Motor neuron (in vitro differentiated cells): ENCODE data around the gene TMEM94. TPM values are rescaled to one million over a fixed set of nuclear protein-coding genes. Genes with fewer than 3 reads are reported as not detected.
"Not testable (repeated sequence)": the region's sequence is repeated elsewhere in the genome, so short reads cannot be mapped to it uniquely, and the experiment has no call there.

Experiments
- ATAC-seq, 8 experiments: fragments of 200-7000 bp; cut with Tn5 transposase; replicated peaks in 6 of 8; 2 replicates each; pipeline ENCODE4 v1.8.0; 2021; ENCODE audit warnings: mild to moderate bottlenecking in 8 of 8, moderate library complexity in 8 of 8
- H3K27ac ChIP-seq, 2 donors: fragments of 250-450 bp; sonication (Bioruptor Pico); 2 replicates each; pipeline ENCODE4 v1.9.0; 2021; ENCODE audit warnings: antibody characterized with exemption in 2 of 2, mild to moderate bottlenecking in 2 of 2, moderate library complexity in 1 of 2
- H3K4me1 ChIP-seq, 2 donors: fragments of 250-450 bp; sonication (Bioruptor Pico); replicated peaks in 1 of 2; 2 replicates each; pipeline ENCODE4 v1.6.1; 2021; ENCODE audit warnings: antibody characterized with exemption in 2 of 2, mild to moderate bottlenecking in 2 of 2, moderate library complexity in 1 of 2
- H3K4me3 ChIP-seq, 5 donors: fragments of 250-450 bp; sonication (Bioruptor Pico); 2 replicates each; pipeline ENCODE4 v1.9.0; 2021; ENCODE audit warnings: antibody characterized with exemption in 5 of 5, mild to moderate bottlenecking in 5 of 5, moderate library complexity in 4 of 5
- WGBS, 10 experiments: fragments of 450-650 bp; shearing (Covaris generic); methylation state at CpG; one replicate each; pipeline ENCODE4 v1.0.0; 2022; 5-methylcytosine and 5-hydroxymethylcytosine counted together
- in situ Hi-C, 9 experiments: fragments of 400-800 bp; cut with MboI; loops; one replicate each; pipeline ENCODE4 v1.15.0; 2021; ENCODE audit warnings: low sequenced_read_pairs in 9 of 9, low pct_unique_long_range_greater_than_20kb in 2 of 9; ENCODE audit not compliant: unreplicated experiment in 9 of 9
- total RNA-seq, 8 experiments: library from RNA; unstranded; fragments of 300-600 nt; gene quantifications; 2 replicates each; pipeline versions ENCODE4 v1.2.3 to v1.2.4, GENCODE V29; 2022

TMEM94 gene
- total RNA-seq, 8 experiments from 2014 or later: 19.3 to 92.7 (median 56.1) TPM

DNA sequence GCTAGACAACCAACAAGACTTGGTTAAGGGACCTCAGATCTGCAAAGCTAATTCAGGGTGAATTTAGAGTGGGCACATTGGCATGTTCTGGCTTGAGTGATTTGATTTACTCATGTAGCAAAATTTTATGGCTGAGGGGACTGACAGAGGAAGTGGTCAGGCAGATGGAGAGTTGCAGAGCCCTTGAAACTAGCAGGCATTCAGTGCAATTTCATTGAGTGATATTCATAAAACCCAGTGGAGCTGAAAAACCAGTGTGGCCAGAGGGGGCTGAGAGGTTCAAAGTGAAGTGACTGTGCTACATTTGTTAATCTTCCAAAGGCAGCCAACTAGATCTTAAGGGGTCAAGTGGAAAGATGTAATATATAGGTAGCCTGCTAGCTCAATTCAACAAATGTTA lies 2.2 kb upstream of the TMEM94 start:
- no peak for ATAC-seq
- Histone ChIP-seq H3K4me1 (peaks cover 15 to 17% of the 10 kb centered on the region in 2 donors), H3K27ac (no peak overlapping the region), H3K4me3 (no peak overlapping the region)
- in situ Hi-C loops: no loop called here

DNA sequence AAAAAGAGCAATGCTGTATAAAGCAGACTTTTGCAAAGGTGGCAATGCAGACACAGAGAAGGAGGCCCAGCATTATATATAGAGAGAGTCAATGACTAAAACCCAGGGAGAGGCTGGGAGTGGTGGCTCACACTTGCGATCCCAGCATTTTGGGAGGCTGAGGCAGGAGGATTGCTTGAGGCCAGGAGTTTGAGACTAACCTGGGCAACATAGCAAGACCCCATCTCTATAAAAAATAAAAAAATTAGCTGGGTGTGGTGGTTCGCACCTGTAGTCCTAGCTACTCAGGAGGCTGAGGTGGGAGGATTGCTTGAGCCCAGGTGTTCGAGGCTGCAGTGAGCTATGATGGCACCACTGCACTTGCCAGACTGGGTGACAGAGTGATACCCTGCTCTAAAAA lies 1.8 kb upstream of the TMEM94 start:
- H3K27ac ChIP-seq, in situ Hi-C loops, ATAC-seq, H3K4me3 ChIP-seq: not testable (repeated sequence)
- H3K4me1 ChIP-seq: peaks cover 17 to 19% of the 10 kb centered on the region in 2 donors
- WGBS, 10 experiments: 86 to 100% (median 100%) methylated on average over 1 to 2 of the region's 3 CpGs; no CpG with 5 or more reads in 5 of the 10 experiments

DNA sequence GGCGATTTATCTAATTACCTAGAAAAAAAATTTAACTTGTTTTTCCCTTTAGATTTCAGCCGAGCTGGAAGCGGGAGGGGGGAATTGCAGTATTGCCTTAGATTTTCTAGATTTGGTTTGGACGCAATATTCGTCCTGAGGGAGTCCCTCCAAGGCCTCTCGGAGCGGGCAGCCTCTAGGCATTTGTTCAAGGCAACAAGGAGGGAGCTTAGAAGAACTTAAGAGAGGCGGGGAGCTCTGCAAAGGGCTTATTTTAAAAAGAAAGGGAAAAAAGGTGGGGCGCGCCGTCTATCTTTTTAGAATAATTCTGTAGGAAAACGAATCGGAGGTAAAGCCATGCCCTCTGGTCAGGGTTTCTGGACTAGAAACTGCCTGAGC lies 407 bp upstream of the TMEM94 start:
- peak overlapping the region; percentile 84 to 92 for H3K27ac ChIP-seq
- in situ Hi-C loops: no loop called here
- WGBS, 10 experiments: 0 to 11% (median 6%) methylated on average over 2 to 13 of the region's 13 CpGs; no CpG with 5 or more reads in 1 of the 10 experiments

DNA sequence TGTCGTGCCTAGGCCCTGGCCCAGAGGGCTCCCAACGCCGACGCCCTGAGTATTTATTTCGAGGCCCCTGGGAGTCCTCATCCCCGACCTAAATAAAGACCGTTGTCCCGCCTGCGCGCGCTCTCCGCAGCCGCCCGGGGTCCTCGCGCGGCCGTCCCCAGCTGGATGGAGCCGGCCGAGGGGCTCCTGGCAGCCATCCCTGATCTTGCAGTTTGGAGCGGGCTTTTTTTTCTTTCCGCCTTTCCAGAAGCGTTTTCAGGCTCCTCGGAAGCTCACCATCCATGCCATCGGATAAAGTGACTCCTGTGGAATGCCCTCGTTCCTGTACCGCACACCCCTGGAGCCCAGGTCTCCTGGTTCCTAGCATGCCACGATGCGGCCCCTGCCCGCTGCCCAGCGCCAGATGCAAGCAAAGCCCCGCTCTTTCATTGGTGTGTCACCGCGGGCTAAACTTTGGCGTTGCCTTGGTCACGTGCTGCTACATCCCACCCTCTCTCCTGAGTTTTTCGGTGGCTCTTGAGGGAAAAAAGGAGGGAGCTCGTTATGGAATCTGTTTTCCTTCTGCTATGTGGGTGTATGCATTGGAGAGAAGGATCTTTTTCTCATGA lies 716 bp downstream of the TMEM94 start:
- WGBS, 10 experiments: 0 to 5% (median 1%) methylated on average over 2 to 23 of the region's 38 CpGs; no CpG with 5 or more reads in 6 of the 10 experiments
- ATAC-seq: peak; percentile 16 to 51 (median 32)
- in situ Hi-C loops: no loop called here

More for the DNA sequence above, 407 bp upstream of the TMEM94 start:
- peak; percentile 21 to 57 (median 34) for ATAC-seq
- Histone ChIP-seq H3K4me3 (peak overlapping the region; percentile 33 to 70 (median 57)), H3K4me1 (peaks cover 17 to 23% of the 10 kb centered on the region in 2 donors)

DNA sequence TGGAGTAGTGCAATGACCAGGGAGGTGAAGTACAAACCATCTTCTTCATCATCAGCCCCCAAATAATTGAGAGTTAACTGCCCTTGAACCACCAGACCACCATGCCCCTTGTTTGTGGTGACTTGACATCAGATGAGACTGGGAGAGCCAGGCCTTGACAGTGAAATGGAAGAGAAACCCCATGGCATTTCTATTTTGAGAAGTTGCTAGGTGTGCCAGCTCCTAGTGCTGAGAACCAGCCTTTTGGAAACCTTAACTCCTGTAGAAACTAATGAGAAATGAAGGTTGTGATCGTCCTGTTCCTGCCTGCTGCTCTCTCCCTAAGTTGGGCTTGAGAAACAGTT lies 2.8 kb downstream of the TMEM94 start:
- Histone ChIP-seq H3K4me1 (peaks cover 17 to 23% of the 10 kb centered on the region in 2 donors), H3K27ac (no peak overlapping the region), H3K4me3 (no peak overlapping the region)
- ATAC-seq: no peak
- in situ Hi-C loops: no loop called here
- 20 to 80% (median 67%) methylated on average over 1 of the region's 1 CpG; no CpG with 5 or more reads in 7 of the 10 experiments for WGBS, 10 experiments

More for the DNA sequence above, 716 bp downstream of the TMEM94 start:
- peak overlapping the region; percentile 85 to 92 for H3K27ac ChIP-seq
- H3K4me3 ChIP-seq: peak overlapping the region; percentile 47 to 70 (median 57)
- peaks cover 17 to 23% of the 10 kb centered on the region in 2 donors for H3K4me1 ChIP-seq

DNA sequence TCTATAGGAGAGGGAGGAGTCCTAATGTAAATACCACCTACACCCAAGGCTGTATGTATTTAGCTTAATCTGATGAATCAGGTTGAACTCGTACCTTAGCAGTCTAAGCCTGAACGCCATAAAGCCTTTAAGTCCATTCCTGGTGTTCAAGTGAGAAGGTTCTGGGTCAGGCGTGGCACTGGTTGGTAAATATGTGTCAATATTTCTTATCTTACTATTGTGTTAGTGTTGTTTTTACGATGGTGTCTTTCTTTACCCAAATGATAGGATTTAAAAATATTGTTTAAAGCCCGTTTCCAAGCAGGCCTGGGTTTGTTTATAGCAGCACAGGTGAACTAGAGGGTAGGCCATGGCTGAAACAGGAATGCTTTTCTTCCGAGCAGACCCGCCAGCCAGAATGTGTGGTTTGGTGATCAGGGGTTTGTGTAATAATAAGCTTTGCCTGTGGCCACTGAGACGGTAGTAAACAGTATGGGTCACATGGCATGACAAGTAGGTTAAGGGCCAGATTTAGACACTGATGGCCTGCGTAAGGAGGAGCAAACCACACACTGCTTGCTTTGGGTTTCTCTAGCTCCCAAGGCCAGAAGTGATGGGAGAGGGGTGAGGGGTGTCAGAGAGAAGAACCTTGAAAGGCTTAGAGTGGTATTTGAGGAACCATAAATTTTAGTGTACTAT lies 3.3 kb downstream of the TMEM94 start:
- in situ Hi-C loops: no loop called here
- Histone ChIP-seq H3K27ac (no peak overlapping the region), H3K4me1 (peaks cover 17 to 23% of the 10 kb centered on the region in 2 donors), H3K4me3 (no peak overlapping the region)
- ATAC-seq: no peak
- 69 to 100% (median 89%) methylated on average over 1 to 9 of the region's 9 CpGs for WGBS, 10 experiments

DNA sequence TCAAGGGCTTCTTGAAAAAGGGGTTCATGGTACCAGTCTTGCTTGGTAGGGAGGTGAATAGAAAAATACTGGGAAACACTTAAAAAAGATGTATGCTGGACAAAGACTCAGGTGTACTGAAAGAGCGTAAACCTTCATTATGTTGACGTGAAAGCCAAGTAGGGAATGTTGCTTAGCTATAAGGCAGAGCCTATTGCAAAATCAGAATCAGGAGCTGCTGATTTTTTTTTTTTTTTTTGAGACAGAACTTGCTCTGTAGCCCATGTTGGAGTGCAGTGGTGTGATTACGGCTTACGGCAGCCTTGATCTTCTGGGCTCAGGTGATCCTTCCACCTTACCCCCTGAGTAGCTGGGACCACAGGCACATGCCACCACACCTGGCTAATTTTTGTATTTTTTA lies 3.9 kb downstream of the TMEM94 start:
- Histone ChIP-seq H3K4me1 (peaks cover 15 to 22% of the 10 kb centered on the region in 2 donors), H3K27ac (no peak overlapping the region), H3K4me3 (no peak overlapping the region)
- in situ Hi-C loops: no loop called here
- no peak for ATAC-seq
- 81 to 100% (median 97%) methylated on average over 1 to 4 of the region's 4 CpGs; no CpG with 5 or more reads in 5 of the 10 experiments for WGBS, 10 experiments

DNA sequence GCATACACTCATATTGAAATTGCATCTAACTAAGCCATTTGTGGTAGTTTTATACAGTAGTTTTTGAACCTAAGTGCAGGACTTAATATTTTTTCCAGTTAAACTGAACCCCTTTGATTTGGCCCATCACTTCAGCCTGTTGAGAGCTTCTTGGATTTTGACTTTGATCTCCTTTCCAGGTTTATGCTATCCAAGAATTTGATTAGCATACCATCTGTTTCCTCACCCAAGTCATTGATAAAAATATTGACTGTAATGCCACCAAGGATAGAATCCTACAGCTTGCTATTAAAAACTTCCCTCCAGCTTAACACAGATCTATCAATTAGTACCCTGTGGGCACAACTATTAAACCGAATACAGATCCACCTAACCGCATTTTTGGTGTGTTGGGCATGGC lies 7.2 kb downstream of the TMEM94 start:
- no peak for ATAC-seq
- 88 to 100% (median 96%) methylated on average over 1 to 2 of the region's 2 CpGs; no CpG with 5 or more reads in 6 of the 10 experiments for WGBS, 10 experiments
- H3K4me1 ChIP-seq: peaks cover 0 to 9% of the 10 kb centered on the region in 2 donors
- H3K4me3 ChIP-seq: no peak overlapping the region
- in situ Hi-C loops: no loop called here
- H3K27ac ChIP-seq: no peak overlapping the region

DNA sequence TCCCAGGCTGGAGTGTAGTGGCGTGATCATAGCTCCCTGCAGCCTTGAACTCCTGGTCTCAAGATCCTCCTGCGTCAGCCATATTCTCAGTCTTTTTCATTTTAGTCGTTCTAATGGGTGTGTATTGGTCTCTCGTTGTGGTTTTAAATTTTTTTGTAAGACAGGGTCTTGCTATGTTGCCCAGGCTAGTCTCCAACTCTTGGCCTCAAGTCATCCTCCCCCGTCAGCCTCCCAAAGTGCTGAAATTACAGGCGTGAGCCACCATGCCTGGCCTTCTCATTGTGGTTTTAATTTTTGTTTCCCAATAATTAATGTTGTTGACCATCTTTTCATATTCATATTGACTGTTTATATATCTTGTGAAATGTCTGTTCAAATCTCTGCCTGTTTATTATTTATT lies 8.6 kb downstream of the TMEM94 start:
- Histone ChIP-seq H3K4me3 (no peak overlapping the region), H3K4me1 (peaks cover 0 to under 1% of the 10 kb centered on the region in 2 donors), H3K27ac (no peak overlapping the region)
- in situ Hi-C loops: no loop called here
- ATAC-seq: no peak
- WGBS, 10 experiments: 74 to 100% (median 92%) methylated on average over 1 to 6 of the region's 6 CpGs; no CpG with 5 or more reads in 2 of the 10 experiments

DNA sequence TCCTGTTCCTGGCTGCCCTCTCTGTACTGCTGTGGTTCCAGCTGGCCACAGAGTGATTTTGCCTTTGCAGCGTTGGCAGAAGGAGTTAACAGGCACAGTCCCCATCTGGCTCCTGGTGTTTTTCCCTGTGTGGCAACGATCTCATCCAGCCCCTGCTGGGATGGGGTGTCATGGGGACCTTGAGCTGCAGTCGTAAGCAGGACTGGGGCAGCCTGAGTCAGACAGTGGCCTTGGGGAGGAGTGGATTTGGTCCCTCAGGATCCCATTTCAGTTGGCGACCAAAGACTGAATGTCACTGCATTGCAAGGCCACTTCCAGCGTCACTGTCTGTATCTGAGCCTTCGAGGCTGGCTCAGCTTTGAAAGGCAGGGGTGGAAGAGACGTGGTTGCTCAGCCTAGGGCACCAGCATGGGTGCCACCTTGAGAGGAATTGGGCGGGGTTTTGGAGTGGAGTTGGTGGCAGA lies 11.9 kb downstream of the TMEM94 start:
- Histone ChIP-seq H3K27ac (no peak overlapping the region), H3K4me3 (no peak overlapping the region), H3K4me1 (no peaks in the 10 kb centered on the region)
- ATAC-seq: peak in 3 of 8 experiments; percentile 21 to 41 (median 24)
- 0 to 94% (median 84%) methylated on average over 1 to 5 of the region's 8 CpGs; no CpG with 5 or more reads in 6 of the 10 experiments for WGBS, 10 experiments
- in situ Hi-C loops: no loop called here

DNA sequence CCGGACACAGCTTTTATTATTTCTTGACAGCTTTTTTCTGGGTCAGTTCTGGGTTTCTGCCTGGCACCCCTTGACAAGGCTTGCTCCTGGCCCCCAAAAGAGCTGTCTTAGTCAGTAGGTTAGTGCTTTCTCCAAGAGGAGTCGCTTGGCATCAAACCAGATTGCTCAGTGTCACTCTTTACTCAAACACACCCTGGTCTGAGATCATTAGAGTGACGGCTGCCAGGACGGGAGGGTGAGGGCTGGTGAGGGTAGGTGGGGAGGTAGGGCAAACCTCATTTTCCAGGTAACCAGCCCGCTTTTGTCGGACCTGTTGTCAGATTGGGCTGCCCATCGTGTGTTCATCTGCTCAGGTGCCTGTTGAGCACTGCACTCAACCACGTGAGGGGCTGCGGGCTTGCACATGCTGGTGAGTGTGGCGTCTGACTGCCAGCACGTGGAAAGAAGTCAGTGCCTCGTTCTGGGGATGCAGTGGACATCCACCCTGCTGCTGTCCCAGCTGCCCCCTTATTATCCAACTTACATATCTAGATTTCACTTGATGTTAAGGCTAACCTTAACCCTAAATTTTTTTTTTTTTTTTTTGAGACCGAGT lies 12.4 kb downstream of the TMEM94 start:
- Histone ChIP-seq H3K27ac (no peak overlapping the region), H3K4me1 (no peaks in the 10 kb centered on the region), H3K4me3 (no peak overlapping the region)
- in situ Hi-C loops: no loop called here
- no peak for ATAC-seq
- 74 to 100% (median 90%) methylated on average over 2 to 10 of the region's 13 CpGs; no CpG with 5 or more reads in 2 of the 10 experiments for WGBS, 10 experiments

DNA sequence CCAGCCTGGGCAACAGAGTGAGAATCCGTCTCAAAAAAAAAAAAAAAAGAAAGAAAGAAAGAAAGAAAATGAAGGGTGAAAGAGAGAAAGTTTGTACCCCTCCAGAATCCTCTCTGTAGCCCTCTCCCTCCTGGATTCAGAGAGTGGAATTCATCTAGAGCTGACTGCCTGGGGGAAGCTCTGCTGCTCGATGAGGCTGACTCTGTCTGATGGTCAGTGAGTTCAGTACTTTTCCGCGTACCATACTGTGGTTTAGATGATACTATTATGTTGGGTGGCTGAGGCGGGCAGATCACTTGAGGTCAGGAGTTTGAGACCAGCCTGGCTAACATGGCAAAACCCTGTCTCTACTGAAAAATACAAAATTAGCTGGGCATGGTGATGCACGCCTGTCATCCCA lies 14.8 kb downstream of the TMEM94 start:
- Histone ChIP-seq H3K4me3 (no peak overlapping the region), H3K27ac (no peak overlapping the region), H3K4me1 (peaks cover 19 to 20% of the 10 kb centered on the region in 2 donors)
- in situ Hi-C loops: no loop called here
- ATAC-seq: no peak
- 20 to 100% (median 91%) methylated on average over 1 to 5 of the region's 6 CpGs; no CpG with 5 or more reads in 1 of the 10 experiments for whole genome bisulfite sequencing, 10 experiments

DNA sequence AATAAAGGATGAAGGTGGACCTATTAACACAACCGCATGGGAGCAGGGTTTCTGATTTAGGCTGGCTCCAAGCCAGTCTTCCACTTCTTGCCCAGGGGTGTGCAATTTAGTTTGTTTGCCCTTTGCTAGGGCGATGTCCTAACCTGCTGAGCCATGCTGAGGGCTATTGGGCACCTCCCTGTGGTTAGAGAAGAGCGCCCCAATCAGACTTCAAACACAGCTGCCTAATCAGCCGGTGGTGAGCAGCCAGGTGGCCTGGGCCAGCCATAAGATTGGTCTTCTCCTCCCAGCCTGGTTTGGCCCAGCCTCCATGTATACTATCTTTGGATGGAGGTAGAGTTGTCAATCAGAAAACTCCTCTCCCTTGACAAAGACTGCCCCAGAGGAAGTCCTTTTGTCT lies 15.7 kb downstream of the TMEM94 start:
- no peak overlapping the region for H3K4me3 ChIP-seq
- ATAC-seq: peak in 3 of 8 experiments; percentile 49 to 89 (median 49)
- WGBS, 10 experiments: 0 to 93% (median 66%) methylated on average over 1 to 4 of the region's 4 CpGs; no CpG with 5 or more reads in 6 of the 10 experiments
- H3K27ac ChIP-seq: no peak overlapping the region
- peaks cover 26 to 29% of the 10 kb centered on the region in 2 donors for H3K4me1 ChIP-seq
- in situ Hi-C loops: no loop called here
